CD4-positive, alpha-beta T cell treated with Interleukin-17A for 1 hour (primary cell): ENCODE data around the gene SMC1A.

Source experiments
- DNase-seq: peaks from one replicate; pipeline ENCODE4 v3.0.0-alpha.2; 2020

Gene SMC1A

DNA sequence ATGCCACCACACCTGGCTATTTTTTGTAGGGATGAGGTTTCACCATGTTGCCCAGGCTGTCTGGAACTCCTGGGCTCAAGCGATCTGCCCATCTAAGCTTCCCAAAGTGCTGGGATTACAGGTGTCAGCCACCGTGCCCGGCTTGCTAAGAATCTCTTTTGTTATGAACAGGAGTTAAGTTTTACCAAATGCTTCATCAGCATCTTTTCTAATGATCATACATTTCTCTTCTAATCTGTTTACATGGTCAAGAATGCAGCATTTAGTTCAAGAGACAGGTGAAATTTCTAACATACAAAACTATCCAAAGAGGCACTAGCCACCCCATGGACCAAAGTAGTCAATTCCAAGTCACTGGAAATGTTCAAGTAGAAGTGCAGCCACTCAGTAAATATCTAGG is 88.6 kb downstream of the SMC1A start:
- no peak for DNase-seq

GRCh38 chrX:53332204-53332603 is 90.2 kb downstream of the SMC1A start:
- no peak for DNase-seq

GRCh38 chrX:53330331-53330730 is 92.1 kb downstream of the SMC1A start:
- DNase-seq = no peak

GRCh38 chrX:53324803-53325202 is 97.7 kb downstream of the SMC1A start:
- no peak for DNase-seq
